Measurements from ENCODE around the gene UBALD1.

GRCh38 chr16:4659363-4660353 lies 45.0 kb upstream of the UBALD1 start:
- TF ChIP-seq CTCF (conservative IDR thresholded peaks at IDR 0.05) (no peak), EZH2 (IDR thresholded peaks at IDR 0.05; ENCODE audit: low read depth) (no peak)

All from PC-9 (cell line).